HG03097 (cell line): ENCODE data around the gene GABARAP.

Experiments used
- ATAC-seq: cut with Tn5 transposase; IDR thresholded peaks from one replicate; pipeline ENCODE4 v1.9.1; 2021; ENCODE audit not compliant: unreplicated experiment, low FRiP score

GABARAP gene

GRCh38 chr17:7241090-7241733, 1.0 kb downstream of the GABARAP start:
- ATAC-seq, result no peak

- no peak for ATAC-seq
Measured at GRCh38 chr17:7240375-7240774, 1.9 kb downstream of the GABARAP start.

GRCh38 chr17:7239091-7240027, 2.9 kb downstream of the GABARAP start, which contains the start of gene PHF23:
Gene PHF23 (minus strand): TSS chr17:7239457. CDS start chr17:7239279, 178 bp downstream.
- peak; percentile 47 for ATAC-seq

- ATAC-seq, result no peak
Measured at GRCh38 chr17:7238420-7239090, 3.7 kb downstream of the GABARAP start.

GRCh38 chr17:7237761-7238419, 4.4 kb downstream of the GABARAP start:
- no peak for ATAC-seq

GRCh38 chr17:7237266-7237760, 4.9 kb downstream of the GABARAP start:
- ATAC-seq, result no peak

- ATAC-seq, result no peak
Measured at GRCh38 chr17:7236808-7237207, 5.4 kb downstream of the GABARAP start.

GRCh38 chr17:7235693-7236665, 6.3 kb downstream of the GABARAP start:
- no peak for ATAC-seq

GRCh38 chr17:7234083-7234951, 7.9 kb downstream of the GABARAP start, which contains the start of gene DVL2:
Gene DVL2 (minus strand): TSS chr17:7234517. CDS start chr17:7234262, 255 bp downstream.
- peak; percentile 54 for ATAC-seq

- peak; percentile 6 for ATAC-seq
Measured at GRCh38 chr17:7233701-7234082, 8.6 kb downstream of the GABARAP start.

GRCh38 chr17:7232114-7232513, 10.1 kb downstream of the GABARAP start:
- ATAC-seq, result no peak

- ATAC-seq, result no peak
Measured at GRCh38 chr17:7229504-7229903, 12.7 kb downstream of the GABARAP start.

- ATAC-seq, result no peak
Measured at GRCh38 chr17:7228920-7229319, 13.3 kb downstream of the GABARAP start.

GRCh38 chr17:7226721-7227710, 15.2 kb downstream of the GABARAP start:
- ATAC-seq, result no peak

- ATAC-seq, result no peak
Measured at GRCh38 chr17:7225711-7226331, 16.4 kb downstream of the GABARAP start.

GRCh38 chr17:7224661-7225111, 17.6 kb downstream of the GABARAP start:
- ATAC-seq, result no peak

- ATAC-seq, result no peak
Measured at GRCh38 chr17:7224110-7224509, 18.1 kb downstream of the GABARAP start.
